ENCODE results near the gene DACH2. TPM values are rescaled to one million over a fixed set of nuclear protein-coding genes. Genes with fewer than 3 reads are reported as not detected.
"Not testable (repeated sequence)": the region's sequence is repeated elsewhere in the genome, so short reads cannot be mapped to it uniquely, and the experiment has no call there.

The DACH2 gene
- total RNA-seq (2014; rRNA removed; shearing (Covaris generic)), result not detected in 2 replicates

- DNase-seq (ENCODE audit: low spot score), result no peak
These were observed at the start of gene DACH2 for GRCh38 chrX:86148024-86148511. Gene DACH2 (plus strand): TSS chrX:86148451.

- DNase-seq (ENCODE audit: low spot score), result no peak
These were observed 45.9 kb upstream of the DACH2 start for GRCh38 chrX:86102341-86102740.

- DNase-seq (ENCODE audit: low spot score), result no peak
These were observed 45.2 kb upstream of the DACH2 start for GRCh38 chrX:86103061-86103460.

- no peak for DNase-seq (ENCODE audit: low spot score)
These were observed 43.7 kb upstream of the DACH2 start for GRCh38 chrX:86104526-86104925.

GRCh38 chrX:86121916-86122315 lies 26.3 kb upstream of the DACH2 start:
- DNase-seq (ENCODE audit: low spot score), result no peak

- no peak for DNase-seq (ENCODE audit: low spot score)
These were observed 14.5 kb upstream of the DACH2 start for GRCh38 chrX:86133761-86134160.

GRCh38 chrX:86137071-86137470 lies 11.2 kb upstream of the DACH2 start:
- no peak for DNase-seq (ENCODE audit: low spot score)

GRCh38 chrX:86141786-86142185 lies 6.5 kb upstream of the DACH2 start:
- no peak for DNase-seq (ENCODE audit: low spot score)

- DNase-seq (ENCODE audit: low spot score), result no peak
These were observed 2.1 kb upstream of the DACH2 start for GRCh38 chrX:86146102-86146501.

GRCh38 chrX:86148594-86148993 lies 343 bp downstream of the DACH2 start:
- DNase-seq (ENCODE audit: low spot score), result no peak

- DNase-seq (ENCODE audit: low spot score), result no peak
These were observed 868 bp downstream of the DACH2 start for GRCh38 chrX:86149119-86149518.

GRCh38 chrX:86154553-86154952 lies 6.3 kb downstream of the DACH2 start:
- DNase-seq (ENCODE audit: low spot score), result no peak

- no peak for DNase-seq (ENCODE audit: low spot score)
These were observed 23.1 kb downstream of the DACH2 start for GRCh38 chrX:86171366-86171765.

- DNase-seq (ENCODE audit: low spot score), result no peak
These were observed 30.7 kb downstream of the DACH2 start for GRCh38 chrX:86178906-86179305.

GRCh38 chrX:86181325-86181724 lies 33.1 kb downstream of the DACH2 start:
- not testable (repeated sequence) for DNase-seq (ENCODE audit: low spot score)

- DNase-seq (ENCODE audit: low spot score), result no peak
These were observed 44.6 kb downstream of the DACH2 start for GRCh38 chrX:86192827-86193226.

- no peak for DNase-seq (ENCODE audit: low spot score)
These were observed 46.5 kb downstream of the DACH2 start for GRCh38 chrX:86194758-86195157.

- no peak for DNase-seq (ENCODE audit: low spot score)
These were observed 47.1 kb downstream of the DACH2 start for GRCh38 chrX:86195343-86195742.

GRCh38 chrX:86197815-86198214 lies 49.6 kb downstream of the DACH2 start:
- DNase-seq (ENCODE audit: low spot score), result no peak

GRCh38 chrX:86210772-86211171 lies 62.5 kb downstream of the DACH2 start:
- no peak for DNase-seq (ENCODE audit: low spot score)

- DNase-seq (ENCODE audit: low spot score), result no peak
These were observed 67.0 kb downstream of the DACH2 start for GRCh38 chrX:86215260-86215659.

GRCh38 chrX:86237482-86237881 lies 89.2 kb downstream of the DACH2 start:
- peak; percentile 2 for DNase-seq (ENCODE audit: low spot score)

GRCh38 chrX:86241547-86241946 lies 93.3 kb downstream of the DACH2 start:
- DNase-seq (ENCODE audit: low spot score), result no peak

GRCh38 chrX:86263526-86263925 lies 115.3 kb downstream of the DACH2 start:
- DNase-seq (ENCODE audit: low spot score), result no peak

- no peak for DNase-seq (ENCODE audit: low spot score)
These were observed 147.0 kb downstream of the DACH2 start for GRCh38 chrX:86295293-86295692.
